ENCODE measurements around the gene KBTBD13. TPM values are rescaled to one million over a fixed set of nuclear protein-coding genes. Genes with fewer than 3 reads are reported as not detected.

Gene KBTBD13
- total and polyA plus RNA-seq, 7 donors = 0.12 to 5.7 (median 1.8) TPM

DNA sequence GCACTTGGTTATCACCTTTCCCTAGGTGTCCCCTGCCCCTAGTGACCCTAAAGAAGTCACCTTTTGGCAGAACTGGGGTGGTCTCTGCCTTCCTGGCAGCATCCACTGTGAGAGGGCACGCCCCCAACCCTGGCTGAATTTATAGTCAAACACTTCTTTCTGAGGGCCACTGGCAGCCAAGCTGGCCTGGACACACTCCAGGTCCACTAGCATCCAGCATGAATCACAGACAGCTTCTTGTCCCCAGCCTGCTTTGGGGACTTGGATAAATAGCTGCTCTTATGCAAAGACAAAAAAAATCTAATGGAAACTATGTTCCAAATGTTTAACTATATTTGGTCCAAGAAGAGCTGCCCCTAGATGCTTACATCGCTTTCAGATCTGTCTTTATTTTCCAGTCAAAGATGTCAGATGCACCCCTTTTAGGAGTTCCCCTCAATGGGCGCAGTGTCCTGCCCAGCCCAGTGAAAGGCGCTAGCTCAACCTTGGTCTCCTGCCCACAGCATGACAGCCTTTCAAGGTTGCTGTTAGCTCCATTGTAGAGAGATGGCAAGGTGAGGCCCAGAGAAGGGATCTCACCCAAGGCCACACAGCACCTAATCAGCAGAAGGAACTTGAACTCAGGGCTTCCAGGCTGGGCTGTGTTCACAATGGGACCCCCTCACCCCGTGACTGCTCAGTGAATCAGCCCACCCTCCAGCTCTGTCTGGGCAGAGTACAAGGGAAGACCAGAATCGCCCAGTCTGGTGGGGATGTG is 15.7 kb upstream of the KBTBD13 start:
- intact Hi-C loops (cut with DNase I) = no loop called here
- no peak overlapping the region for H3K27ac ChIP-seq
- no peaks in the 10 kb centered on the region for H3K9me3 ChIP-seq
- no peak overlapping the region for H3K4me3 ChIP-seq
- H3K4me1 ChIP-seq = no peaks in the 10 kb centered on the region
- H3K36me3 ChIP-seq (ENCODE audit: insufficient read depth in 1 of 2, low read depth in 1 of 2) = peaks cover 3 to 34% of the 10 kb centered on the region in 2 donors
- DNase-seq = no peak
- TF ChIP-seq, protein P1, sequence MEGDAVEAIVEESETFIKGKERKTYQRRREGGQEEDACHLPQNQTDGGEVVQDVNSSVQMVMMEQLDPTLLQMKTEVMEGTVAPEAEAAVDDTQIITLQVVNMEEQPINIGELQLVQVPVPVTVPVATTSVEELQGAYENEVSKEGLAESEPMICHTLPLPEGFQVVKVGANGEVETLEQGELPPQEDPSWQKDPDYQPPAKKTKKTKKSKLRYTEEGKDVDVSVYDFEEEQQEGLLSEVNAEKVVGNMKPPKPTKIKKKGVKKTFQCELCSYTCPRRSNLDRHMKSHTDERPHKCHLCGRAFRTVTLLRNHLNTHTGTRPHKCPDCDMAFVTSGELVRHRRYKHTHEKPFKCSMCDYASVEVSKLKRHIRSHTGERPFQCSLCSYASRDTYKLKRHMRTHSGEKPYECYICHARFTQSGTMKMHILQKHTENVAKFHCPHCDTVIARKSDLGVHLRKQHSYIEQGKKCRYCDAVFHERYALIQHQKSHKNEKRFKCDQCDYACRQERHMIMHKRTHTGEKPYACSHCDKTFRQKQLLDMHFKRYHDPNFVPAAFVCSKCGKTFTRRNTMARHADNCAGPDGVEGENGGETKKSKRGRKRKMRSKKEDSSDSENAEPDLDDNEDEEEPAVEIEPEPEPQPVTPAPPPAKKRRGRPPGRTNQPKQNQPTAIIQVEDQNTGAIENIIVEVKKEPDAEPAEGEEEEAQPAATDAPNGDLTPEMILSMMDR (IDR thresholded peaks at IDR 0.05) = no peak
- no peak for ATAC-seq
- 72 to 84% (median 78%) methylated on average over 6 of the region's 6 CpGs for WGBS, 3 donors
- H3K27me3 ChIP-seq (ENCODE audit: insufficient read depth in 3 of 3, low read length in 2 of 3) = no peaks in the 10 kb centered on the region

DNA sequence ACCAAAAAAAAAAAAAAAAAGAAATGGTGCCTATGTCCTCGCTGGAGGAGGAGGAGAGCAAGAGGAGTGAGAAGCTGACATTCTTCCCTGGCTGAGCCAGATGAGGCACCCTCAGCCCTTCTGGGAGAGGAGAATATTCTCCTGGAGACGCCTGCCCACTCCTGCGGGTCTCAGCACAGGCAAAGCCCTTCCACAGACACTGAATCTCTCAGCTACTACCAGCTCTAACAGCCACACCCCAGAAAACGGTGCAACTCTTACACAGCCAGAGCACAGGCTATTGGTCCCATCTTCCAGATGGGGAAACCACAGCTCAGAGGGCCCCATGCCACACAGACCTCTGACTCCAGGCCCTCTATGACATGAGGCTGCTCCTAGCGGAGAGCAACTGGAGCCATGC is 14.5 kb upstream of the KBTBD13 start:
- H3K9me3 ChIP-seq = no peaks in the 10 kb centered on the region
- ATAC-seq (no peak), DNase-seq (no peak)
- intact Hi-C loops (cut with DNase I) = no loop called here
- H3K4me3 ChIP-seq = no peak overlapping the region
- H3K4me1 ChIP-seq = no peaks in the 10 kb centered on the region
- no peaks in the 10 kb centered on the region for H3K27me3 ChIP-seq (ENCODE audit: insufficient read depth in 3 of 3, low read length in 2 of 3)
- TF ChIP-seq, protein P1 (IDR thresholded peaks at IDR 0.05) = no peak
- no peak overlapping the region for H3K27ac ChIP-seq
- H3K36me3 ChIP-seq (ENCODE audit: insufficient read depth in 1 of 2, low read depth in 1 of 2) = peaks cover 3 to 22% of the 10 kb centered on the region in 2 donors
- WGBS, 3 donors = 88 to 92% (median 90%) methylated on average over 4 to 5 of the region's 5 CpGs

DNA sequence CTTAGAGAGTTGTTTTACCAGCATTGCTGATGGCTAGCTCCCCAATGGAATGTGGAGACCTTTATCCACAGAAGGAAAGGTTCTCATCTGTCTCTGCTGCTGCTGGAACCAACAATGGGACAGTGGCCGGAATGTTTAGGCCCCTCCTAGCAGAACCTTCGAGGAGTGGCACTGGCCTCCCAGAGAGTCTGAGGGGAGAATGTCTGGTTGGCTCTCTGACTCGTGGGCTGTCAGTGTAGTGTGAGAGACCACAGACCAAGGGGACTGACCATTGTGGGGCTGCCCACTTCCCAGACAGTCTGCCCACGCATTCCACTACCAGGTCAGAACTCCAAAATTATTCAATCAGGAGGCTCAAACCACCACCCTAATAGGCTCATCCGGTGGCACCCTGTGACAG is 13.8 kb upstream of the KBTBD13 start:
- Histone ChIP-seq H3K4me3 (no peak overlapping the region), H3K27me3 (ENCODE audit: insufficient read depth in 3 of 3, low read length in 2 of 3) (peaks cover 0 to 4% (median 2%) of the 10 kb centered on the region in 3 donors), H3K36me3 (ENCODE audit: insufficient read depth in 1 of 2, low read depth in 1 of 2) (peaks cover 0 to 15% of the 10 kb centered on the region in 2 donors), H3K4me1 (no peaks in the 10 kb centered on the region), H3K9me3 (no peaks in the 10 kb centered on the region), H3K27ac (no peak overlapping the region)
- TF ChIP-seq, protein P1 (IDR thresholded peaks at IDR 0.05) = no peak
- WGBS, 3 donors = 77 to 84% (median 83%) methylated on average over 5 of the region's 5 CpGs
- DNase-seq = no peak
- intact Hi-C loops (cut with DNase I) = no loop called here
- no peak for ATAC-seq

DNA sequence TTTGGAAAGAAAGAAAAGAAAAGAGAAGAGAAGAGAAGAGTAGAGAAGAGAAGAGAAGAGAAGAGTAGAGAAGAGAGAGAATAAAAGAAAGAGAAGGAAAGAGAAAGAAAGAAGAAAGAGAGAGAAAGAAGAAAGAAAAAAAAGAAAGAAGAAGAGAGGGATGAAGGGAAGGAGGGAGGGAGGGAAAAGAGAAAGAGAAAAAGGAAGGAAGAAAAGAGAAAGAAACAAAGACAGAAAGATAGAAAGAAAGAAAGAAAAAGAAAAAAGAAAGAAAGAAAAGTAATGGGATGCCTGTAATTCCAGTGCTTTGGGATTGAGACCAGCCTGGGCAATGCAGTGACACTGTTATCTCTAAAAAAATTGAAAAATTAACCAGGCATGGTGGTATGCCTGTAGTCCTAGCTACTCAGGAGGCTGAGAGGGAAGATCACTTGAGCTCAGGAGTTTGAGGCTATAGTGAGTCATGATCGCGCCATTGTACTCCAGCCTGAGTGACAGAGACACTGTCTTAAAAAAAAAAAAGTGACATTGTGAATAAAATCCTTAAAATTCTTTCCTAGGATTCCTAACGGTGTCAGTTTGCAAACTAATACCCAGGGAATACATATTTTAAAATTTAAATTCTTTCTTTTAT is 10.4 kb upstream of the KBTBD13 start:
- peaks cover 0 to 5% (median 2%) of the 10 kb centered on the region in 3 donors for H3K27me3 ChIP-seq (ENCODE audit: insufficient read depth in 3 of 3, low read length in 2 of 3)
- no peak for ATAC-seq
- peak overlapping the region; percentile 65 for H3K4me3 ChIP-seq
- no peak for DNase-seq
- intact Hi-C loops (cut with DNase I) = no loop called here
- 67 to 74% (median 74%) methylated on average over 3 of the region's 3 CpGs for WGBS, 3 donors
- H3K27ac ChIP-seq = peak overlapping the region; percentile 59
- H3K36me3 ChIP-seq (ENCODE audit: insufficient read depth in 1 of 2, low read depth in 1 of 2) = no peaks in the 10 kb centered on the region
- no peaks in the 10 kb centered on the region for H3K9me3 ChIP-seq
- H3K4me1 ChIP-seq = peaks cover 21% of the 10 kb centered on the region
- TF ChIP-seq, protein P1 (IDR thresholded peaks at IDR 0.05) = no peak

All from psoas muscle (tissue), 8 donors.